Stimulated activated CD4-positive, alpha-beta T cell treated with anti-CD3 and anti-CD28 coated beads, TNF-alpha, amount 100 ng/mL, for 1 hour (primary cell): ENCODE measurements around the gene ZNF410.
"Not testable (repeated sequence)": the region's sequence is repeated elsewhere in the genome, so short reads cannot be mapped to it uniquely, and the experiment has no call there.

Source experiments
- DNase-seq, 3 donors: peaks; one replicate each; pipeline ENCODE4 v3.0.0-alpha.2; 2020; ENCODE audit warnings: low read depth in 3 of 3, low spot score in 1 of 3

ZNF410 gene

DNA sequence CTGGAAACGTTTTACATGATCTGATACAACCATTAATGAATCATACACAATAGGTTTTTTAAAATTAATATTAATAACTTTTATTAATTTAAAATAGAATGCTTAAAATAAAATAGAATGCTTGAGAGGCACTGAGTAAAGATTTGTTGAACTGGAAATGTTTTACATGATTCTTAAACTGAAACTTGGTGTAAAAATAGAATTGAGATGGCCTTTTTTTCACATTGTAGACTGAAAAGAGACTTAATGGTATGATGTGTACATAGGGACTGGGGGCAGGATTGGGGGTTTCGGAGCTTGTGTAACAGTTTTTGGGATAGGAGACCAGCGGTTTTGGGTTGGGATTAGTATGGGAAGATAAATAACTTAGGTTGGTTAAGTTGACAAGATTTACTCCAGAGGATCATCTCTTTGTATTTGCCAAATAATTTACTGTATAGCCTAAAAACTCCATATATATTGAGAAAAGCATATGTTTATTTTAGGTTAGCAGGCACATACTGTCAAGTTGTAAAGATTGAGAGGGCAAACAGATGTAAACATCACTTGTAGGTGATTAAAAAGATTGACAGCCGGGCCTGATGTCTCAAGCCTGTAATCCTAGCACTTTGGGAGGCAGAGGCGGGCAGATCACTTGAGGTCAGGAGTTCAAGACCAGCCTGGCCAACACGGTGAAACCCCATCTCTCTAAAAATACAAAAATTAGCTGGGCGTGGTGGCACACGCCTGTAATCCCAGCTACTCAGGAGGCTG, 2.0 kb upstream of the ZNF410 start:
- no peak for DNase-seq

DNA sequence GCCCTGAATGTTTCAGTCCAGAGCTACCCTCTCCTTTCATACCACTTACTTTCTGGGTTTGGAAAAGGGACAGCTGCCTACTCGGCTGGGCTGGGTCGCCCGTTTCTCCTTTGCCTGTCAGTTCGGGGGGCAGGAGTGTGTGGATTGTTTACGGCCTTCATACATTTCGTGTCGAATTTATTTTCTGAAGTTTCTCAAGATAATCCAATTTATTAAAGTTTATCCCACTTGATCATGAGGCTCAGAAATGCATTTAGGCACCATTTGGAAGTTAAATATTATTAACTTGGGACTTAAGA, 608 bp downstream of the ZNF410 start:
- no peak for DNase-seq

DNA sequence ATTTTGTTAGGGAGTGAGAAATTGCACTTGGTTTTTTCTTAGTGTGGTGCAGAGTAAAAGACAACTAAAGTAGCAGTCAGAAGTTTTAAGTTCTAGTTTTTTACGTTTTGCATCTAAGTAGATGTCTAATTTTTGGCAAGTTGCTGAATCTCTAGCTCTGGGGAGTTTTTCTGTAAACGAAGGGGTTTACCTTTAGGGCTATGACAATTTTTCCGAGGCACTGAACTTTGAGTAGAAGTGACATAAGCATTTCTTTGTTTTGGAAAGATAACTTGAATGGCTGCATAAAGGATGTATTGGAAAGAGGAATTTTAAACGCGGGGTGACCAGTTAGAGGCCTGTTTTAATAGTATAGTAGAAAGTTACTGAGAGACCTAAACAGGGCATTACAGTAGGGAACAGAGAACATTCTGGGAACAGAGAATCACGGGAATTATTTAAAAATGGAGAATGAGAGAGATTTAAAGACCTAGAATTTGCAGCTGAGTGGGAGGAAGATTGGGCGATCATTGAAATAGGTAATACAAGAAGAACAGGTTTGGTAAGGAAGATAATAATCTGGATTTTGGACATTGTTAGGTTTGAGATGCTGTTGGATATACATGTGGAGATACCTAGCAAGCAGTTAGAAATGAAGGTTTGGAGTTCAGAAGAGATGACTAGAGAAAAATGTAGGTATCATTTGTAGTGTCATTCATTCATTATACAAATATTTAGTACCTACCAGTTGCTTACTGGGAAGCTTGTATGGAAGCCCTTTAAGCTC, 1.2 kb downstream of the ZNF410 start:
- no peak for DNase-seq

DNA sequence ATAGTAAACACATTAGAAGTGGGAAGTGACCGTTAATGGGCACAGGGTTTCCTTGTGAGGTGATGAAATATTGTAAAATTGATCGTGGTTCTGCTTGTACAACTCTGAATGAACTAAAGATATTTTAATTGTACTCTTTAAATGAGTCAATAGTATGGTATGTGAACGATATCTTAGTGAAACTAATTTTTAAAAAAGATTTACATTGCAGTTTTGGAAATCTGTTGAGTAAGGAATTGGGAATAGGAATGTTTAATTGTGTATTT, 1.7 kb downstream of the ZNF410 start:
- no peak for DNase-seq

DNA sequence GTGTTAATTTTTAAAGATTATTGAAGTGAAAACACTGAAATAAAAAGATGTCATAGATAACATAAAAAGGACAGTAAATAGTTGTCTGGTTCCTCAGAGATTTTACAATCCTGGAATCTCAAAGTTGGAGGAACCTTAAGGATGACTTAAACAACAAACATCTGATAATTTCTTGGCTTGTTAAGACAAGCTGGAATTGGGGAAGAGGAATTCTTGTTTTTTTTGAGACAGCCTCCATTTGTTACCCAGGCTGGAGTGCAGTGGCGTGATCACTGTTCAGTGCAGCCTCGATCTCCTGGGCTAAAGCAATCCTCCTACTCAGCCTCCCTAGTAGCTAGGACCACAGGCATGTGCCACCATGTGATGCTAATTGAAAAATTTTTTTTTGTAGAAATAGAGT, 2.3 kb downstream of the ZNF410 start:
- no peak for DNase-seq

DNA sequence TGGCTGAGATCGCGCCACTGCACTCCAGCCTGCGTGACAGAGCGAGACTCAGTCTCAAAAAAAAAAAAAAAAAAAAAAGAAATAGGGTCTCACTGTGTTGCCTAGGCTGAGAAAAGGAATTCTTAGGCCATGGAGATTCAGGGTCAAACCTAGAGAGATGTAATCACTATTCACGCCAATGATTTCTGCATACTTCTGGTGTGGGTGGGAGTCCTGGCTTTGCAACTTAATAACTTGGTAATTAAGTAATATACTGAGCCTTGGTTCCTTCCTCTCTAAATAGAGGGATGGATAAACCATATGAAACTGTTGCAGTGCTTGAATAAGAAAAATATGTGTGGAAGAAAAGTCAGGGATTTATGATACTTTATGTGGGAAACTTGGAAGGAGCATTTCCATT, 2.7 kb downstream of the ZNF410 start:
- DNase-seq = no peak

DNA sequence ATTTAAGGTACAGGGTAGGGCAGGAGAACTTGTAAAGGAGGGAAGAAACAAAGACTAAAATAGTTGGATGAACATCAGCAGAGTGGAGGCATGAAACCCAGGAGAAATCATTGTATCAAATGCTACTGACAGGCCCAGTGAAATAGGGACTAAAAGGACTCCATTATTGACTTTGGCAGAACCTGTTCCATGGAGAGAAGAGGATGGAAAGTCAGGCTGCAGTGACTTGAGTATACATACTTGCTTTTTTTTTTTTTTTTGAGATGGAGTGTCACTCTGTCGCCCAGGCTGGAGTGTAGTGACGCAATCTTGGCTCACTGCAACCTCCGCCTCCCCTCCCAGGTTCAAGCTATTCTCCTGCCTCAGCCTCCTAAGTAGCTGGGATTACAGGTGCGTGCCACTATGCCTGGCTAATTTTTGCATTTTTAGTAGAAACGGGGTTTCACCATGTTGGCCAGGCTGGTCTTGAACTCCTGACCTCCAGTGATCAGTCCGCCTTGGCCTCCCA, 7.6 kb downstream of the ZNF410 start:
- DNase-seq = not testable (repeated sequence)

DNA sequence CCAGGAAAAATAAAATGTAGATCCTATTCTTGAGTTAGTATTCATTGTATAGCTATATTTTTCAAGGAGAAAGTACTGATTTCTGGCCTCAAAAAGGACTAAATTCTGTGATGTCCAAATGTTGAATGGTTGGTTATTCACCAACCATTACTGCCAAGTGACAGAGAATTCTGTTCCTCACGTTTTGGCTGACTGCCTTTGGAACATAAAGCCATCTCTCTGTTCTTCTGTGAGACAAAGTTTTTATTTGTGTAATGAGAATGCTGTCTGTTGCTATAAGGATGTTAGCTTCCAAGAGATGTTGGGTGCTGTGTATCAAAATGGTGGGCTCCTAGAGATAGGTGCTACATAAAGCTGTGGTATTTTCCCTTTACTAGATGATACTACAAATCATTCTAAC, 9.3 kb downstream of the ZNF410 start:
- no peak for DNase-seq

DNA sequence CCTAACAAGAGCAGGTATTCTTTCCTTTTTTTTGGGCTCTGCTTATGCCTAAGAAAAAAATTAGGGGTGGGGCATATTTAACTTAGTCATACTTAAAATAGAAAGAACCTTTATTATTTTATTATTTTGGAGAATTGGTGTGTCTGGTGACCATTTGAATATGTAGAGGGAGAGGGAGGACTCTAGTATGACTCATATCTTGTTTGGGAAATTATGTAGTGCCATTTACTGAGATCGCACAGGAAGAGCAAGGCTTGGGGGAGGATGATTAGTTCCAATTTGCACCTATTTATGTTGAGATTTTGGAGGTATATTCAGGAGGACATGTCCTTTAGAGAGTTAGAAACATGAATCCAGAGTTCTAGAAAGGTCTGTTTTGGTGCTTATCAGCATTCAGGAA, 9.9 kb downstream of the ZNF410 start:
- no peak for DNase-seq

DNA sequence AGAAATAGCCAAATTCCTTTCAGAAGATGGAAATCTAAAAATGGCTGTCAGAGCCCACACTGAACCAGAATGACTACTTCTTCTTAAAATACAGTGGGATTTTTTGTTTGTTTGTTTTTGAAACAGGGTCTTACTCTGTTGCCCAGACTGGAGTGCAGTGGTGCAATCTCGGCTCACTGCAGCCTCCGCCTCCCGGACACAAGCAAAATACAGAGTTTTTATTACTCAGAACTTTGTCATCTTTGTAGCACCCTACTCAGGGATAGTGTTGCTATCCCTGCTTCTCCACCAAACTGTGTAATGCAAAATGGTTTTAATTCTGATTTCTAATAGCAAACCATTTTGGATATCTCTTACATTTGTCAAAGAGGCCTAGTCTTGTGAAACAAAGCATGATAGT, 16.4 kb downstream of the ZNF410 start:
- DNase-seq = no peak

DNA sequence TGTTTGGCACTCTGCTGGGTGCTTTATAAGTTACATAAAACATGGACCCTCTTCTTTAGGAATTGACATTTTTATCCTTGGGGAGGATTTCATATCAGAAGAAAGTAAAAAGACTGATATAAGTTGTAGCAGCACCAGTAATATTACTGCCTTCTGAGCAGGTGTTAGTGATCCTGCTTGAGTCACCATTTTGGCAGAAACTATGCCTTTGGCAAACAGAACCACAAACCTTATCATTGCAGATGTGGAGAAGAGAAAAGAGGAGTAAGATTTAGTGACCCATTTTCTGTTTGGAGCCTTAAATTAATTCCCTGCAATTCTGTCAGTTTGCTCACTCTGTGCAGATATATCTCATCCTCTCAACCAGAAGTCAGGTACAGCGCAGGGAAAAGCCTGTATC, 23.0 kb downstream of the ZNF410 start:
- no peak for DNase-seq

DNA sequence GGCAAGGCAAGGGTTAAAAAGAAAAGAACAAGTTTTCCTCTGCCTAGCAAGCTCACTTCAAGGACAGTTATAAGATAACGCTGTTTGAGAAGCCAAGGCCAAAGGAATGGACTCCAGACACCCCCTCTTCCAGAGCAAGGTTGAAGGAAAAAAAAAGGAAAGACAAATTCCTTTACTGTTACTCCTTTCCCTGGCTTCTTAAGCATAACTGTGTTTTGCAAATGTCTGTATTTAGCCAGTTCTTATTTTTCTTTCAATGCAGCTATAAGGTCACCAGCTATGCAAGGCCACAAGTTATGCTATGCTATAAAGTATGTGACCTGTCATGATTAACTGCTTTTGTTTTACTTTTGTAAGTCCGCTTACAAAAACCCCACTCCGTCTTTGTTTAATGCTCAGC, 26.6 kb downstream of the ZNF410 start:
- DNase-seq = no peak

DNA sequence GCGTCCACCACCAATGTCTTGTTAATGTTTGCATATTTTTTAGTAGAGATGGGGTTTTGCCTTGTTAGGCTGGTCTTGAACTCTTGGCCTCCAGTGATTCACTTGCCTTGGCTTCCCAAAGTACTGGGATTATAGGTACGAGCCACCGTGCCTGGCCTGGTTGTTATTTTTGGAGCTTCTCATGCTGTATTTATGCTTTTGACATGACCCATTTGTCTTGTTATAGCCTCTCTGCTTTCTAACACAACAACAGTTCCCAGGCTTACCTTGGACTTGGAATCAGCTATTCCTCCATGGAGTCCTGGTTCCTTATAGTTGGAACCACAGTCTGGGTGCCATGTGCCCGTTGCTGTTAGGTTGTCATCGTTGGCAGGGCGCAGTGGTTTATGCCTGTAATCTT, 29.7 kb downstream of the ZNF410 start:
- DNase-seq = no peak

DNA sequence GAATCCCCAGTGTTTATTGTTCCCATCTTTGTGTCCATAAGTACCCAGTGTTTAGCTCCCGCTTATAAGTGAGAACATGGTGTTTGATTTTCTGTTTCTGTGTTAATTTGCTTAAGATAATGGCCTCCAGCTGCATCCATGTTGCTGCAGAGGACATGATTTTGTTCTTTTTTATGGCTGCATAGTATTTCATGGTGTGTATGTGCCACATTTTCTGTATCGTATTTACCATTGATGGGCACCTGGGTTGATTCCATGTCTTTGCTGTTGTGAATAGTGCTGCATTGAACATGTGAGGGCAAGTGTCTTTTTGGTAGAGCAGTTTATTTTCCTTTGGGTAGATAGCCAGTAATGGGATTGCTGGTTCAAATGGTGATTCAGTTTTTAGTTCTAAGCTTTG, 32.8 kb downstream of the ZNF410 start:
- DNase-seq = not testable (repeated sequence)

DNA sequence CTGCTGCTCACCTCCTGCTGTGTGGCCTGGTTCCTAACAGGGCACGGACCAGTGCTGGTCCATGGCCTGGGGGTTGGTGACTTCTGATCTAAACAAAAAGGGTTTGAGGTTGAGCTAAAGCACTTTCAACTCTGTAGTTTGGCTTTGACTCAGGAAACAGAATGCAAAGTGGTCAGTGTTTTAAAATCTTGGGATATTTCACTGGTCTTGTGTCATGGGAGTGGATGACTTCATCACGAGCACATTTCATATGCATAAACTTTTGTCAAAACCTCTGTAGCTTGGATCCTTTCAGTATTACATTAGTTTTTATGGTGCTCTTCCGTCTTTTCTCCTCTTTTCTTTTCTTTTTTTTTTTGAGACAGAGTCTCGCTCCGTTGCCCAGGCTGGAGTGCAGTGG, 37.7 kb downstream of the ZNF410 start:
- DNase-seq = no peak

DNA sequence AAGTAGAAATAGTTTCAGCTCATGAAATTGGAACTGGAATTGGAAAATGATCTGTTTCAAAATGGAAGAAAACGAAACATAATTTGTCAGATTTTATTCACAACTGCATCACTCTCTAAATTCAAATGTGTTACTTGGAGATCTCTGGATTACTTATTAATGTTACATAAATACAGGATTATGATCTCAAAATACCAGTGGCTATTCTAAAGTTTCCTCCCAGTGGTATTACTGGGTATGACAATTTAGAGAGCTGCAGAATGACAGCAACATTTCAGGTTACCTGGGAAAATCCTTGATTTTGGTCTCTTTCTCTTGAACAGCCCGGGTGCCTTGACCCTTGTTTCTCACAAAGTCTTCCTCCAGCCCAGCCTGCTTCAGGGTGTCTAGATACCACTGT, 49.0 kb downstream of the ZNF410 start:
- DNase-seq = no peak

DNA sequence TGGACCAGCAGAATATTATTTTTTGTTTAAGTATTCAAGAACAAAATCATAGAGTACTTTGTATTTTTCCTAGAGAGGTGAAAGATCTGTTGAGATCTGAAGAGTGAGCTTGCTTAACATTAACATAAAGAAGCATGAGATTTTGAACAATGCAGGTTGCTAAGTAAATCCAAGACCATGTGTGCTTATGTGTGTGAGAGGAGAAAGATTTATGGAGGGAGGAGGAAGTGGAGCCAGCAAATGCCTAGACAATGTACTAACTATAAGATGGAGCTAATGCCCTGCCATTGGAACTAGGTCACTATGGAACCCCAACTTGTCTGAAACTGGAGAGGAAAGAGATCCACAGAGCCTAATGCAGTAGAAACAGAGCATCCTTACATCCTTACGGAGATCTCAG, 49.9 kb downstream of the ZNF410 start:
- DNase-seq = no peak

DNA sequence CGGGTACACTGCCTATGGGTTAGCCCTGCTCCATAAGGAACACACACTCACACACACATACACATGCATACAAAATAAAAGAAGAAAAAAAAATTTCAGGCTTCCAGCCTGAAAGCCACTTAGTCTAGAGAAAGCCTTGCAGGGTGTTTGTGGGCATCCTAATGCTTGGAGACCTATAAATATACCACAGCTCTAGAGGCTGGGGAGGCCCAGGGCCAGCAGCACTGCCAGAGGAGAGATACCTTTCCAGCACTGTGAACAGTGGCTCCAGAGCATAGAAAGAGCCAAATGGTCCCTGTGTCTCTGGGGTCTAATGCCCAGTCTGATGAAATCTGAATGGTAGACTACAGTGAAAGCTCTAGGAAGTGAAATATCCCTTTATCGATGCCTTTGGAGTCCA, 50.4 kb downstream of the ZNF410 start:
- no peak for DNase-seq

DNA sequence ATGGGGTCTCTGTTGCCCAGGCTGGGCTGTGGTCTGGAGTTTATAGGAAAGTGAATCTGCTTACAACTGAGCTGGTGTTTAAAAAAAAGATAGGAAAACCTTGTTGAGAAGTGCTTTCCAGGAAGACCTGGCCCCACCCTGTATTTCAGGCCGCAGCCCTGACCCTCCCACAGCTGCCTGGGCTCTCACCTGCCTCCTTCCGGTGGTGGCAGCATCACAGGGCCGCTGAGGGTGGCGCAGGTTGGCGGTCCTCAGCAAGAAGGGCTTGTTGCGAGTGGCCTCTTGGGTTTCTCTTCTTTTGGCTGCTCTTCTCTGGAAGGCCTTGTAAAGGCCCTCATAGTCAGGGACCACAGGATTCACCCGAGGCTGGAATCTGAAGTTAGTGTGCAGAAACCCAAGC, 55.5 kb downstream of the ZNF410 start:
- no peak for DNase-seq

DNA sequence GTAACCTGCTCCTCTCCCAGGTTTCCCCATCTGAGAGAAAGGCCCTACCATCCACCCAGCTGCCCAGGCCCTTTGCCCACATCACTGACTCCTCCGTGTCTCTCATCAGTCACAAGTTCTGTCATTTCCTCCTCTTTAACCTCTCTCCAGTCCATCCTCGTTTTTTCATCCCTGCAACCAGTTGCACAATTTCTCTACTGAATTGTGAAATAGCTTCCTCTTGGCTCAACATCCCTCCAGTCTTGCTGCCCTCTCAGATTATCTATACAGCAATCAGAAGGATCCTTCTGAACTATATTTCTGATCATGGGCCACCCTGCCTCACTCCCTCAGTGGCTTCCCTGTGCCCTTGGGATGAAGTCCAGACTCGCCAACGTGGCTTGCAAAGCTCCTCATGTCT, 56.4 kb downstream of the ZNF410 start:
- no peak for DNase-seq

DNA sequence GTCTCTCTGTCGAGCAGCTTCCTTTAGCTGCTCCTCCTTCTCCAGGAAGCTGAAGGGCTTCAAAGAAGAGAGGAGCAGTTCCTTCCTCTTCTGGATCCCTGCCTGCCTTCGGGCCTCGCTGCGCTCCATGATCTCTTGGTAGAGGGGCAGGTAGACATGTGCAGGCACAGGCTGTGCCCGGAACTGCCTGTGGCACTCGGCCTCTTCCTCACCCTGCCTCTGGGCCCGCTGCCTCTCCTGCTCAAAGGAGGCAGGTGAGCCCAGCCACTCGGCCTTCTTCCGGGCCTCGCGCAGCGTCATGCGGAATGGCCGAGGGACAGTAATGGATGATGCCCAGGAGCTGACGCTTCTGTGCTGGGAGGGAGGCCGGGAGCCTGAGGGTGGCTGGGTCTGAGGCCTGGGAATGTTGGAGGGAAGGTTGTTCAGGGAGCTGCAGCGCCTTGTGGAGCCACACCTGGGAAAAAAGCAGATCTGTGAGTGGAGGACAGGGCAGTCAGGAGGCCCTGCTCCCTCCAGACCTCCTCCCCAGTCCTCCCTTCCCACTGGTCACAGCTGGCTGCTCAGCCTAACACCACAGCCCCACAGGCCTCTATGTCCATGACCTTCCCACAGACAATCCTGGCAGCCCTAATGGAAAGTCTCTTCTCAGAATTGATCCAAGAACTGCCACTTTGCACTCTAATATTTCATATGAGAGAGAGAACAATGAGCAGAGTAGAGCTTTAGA, 57.9 kb downstream of the ZNF410 start:
- DNase-seq = no peak

DNA sequence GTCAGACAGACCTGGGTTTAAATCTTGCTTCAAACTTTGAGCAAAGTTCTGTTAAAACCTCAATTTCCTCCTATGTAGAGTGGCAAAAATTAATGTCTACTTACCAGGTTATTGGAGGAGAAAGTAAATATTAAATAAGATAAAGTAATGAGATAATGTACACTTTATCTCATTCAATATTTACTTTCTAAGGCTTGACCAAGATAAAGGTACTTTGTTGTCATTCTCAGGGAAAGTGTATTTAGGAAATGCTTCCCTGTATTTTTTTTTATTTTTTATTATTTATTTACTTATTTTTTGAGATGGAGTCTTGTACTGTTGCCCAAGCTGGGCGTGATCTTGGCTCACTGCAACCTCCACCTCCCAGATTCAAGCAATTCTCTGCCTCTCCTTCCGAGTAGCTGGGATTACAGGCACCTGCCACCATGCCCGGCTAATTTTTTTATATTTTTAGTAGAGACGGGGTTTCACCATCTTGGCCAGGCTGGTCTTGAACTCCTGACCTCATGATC, 58.6 kb downstream of the ZNF410 start:
- no peak for DNase-seq
